ENCODE data around the gene CSNK1E. TPM values are rescaled to one million over a fixed set of nuclear protein-coding genes. Genes with fewer than 3 reads are reported as not detected.

The CSNK1E gene
- total and polyA plus RNA-seq, 10 of the 15 experiments (the other 5 are each of a cell fraction or from before 2014, with no cell fraction given): 5.9 to 107 (median 64.9) TPM

DNA sequence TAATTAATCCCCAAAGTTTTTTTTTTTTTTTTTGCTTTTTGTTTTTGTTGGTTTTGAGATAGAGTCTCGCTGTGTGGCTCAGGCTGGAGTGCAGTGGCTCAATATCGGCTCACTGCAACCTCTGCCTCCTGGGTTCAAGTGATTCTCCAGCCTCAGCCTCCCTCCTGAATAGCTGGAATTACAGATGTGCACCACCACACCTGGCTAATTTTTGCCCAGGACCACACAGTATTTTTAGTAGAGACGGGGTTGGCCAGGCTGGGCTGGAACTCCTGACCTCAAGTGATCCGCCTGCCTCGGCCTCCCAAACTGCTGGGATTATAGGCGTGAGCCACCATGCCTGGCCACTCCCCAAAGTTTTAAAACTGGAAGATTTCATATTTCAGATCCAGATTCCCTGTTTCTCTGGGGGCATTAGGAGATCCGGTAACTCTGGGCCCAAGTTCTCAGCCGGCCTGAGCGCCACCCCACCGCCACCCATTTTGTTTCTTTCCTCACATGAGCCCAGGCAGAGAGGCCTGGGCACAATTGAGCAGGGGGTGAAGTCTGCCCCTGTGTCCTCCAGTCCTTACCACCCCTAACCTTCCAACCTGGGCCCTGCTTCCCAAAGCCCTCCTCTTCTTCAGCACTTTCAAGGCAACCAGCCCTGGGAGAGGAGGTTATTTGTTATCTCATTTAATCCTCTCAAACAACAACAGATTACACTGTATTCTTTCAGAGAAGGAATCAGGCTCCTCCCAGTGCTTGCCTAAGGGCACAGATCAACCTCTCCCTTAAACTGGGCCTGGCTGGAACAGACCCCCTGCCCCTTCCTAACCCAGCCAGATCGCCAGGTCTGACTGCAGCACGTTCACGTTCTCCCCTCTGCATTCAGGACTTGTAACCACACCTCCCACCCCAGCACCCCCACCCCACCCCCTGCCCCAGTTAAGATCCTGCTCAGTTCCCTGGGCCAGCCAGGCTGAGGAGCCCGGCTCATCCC is 1.9 kb upstream of the CSNK1E start (continued):
- TF ChIP-seq HCFC1 (IDR thresholded peaks at IDR 0.05; ENCODE audit: low read length) (no peak), REST (IDR thresholded peaks at IDR 0.05; ENCODE audit: low read depth, low read length) (no peak)
- TF ChIP-seq, protein P1, sequence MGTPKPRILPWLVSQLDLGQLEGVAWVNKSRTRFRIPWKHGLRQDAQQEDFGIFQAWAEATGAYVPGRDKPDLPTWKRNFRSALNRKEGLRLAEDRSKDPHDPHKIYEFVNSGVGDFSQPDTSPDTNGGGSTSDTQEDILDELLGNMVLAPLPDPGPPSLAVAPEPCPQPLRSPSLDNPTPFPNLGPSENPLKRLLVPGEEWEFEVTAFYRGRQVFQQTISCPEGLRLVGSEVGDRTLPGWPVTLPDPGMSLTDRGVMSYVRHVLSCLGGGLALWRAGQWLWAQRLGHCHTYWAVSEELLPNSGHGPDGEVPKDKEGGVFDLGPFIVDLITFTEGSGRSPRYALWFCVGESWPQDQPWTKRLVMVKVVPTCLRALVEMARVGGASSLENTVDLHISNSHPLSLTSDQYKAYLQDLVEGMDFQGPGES (IDR thresholded peaks at IDR 0.05): no peak
